NCI-H524 (cell line): Measurements from ENCODE around the gene COL13A1.

Experiments
- DNase-seq, 2 experiments: peaks; one replicate each; lab custom pipeline; 2025; lab: John Stamatoyannopoulos, UW

The COL13A1 gene

GRCh38 chr10:69885379-69886013, 83.8 kb downstream of the COL13A1 start:
- DNase-seq: no peak

DNA sequence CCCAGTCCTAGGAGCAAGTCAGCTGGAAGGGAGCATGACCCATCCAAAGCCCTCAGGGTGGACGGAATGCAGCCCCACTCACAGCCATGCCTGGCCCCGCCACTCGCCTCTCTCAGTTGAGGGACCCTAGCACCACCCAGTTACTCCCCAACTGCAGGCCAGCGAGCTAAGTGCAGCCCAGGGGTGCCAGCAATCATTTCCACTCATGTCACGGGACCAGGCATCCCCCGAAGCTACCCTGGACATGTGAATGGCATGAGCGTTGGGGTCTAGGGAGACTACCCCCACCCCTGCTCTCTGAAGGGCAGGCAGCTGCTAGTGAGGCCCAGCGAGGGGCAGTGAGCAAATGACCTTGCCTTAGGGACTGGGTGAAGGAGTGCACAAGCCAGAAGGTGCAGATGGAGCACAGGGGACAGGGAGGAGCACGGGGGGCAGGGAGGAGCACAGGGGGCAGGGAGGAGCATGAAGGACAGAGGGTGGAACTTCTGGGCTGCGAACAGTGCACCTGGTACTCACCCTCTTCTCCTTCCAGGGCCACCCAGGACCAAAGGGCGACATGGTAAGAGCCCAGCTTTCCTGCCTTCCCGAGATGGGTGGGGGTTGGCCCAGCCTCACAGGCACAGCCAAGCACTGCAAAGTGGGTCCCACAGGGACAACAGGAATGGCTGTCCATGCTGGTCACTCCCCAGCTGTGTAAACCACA, 87.3 kb downstream of the COL13A1 start:
- DNase-seq: no peak

DNA sequence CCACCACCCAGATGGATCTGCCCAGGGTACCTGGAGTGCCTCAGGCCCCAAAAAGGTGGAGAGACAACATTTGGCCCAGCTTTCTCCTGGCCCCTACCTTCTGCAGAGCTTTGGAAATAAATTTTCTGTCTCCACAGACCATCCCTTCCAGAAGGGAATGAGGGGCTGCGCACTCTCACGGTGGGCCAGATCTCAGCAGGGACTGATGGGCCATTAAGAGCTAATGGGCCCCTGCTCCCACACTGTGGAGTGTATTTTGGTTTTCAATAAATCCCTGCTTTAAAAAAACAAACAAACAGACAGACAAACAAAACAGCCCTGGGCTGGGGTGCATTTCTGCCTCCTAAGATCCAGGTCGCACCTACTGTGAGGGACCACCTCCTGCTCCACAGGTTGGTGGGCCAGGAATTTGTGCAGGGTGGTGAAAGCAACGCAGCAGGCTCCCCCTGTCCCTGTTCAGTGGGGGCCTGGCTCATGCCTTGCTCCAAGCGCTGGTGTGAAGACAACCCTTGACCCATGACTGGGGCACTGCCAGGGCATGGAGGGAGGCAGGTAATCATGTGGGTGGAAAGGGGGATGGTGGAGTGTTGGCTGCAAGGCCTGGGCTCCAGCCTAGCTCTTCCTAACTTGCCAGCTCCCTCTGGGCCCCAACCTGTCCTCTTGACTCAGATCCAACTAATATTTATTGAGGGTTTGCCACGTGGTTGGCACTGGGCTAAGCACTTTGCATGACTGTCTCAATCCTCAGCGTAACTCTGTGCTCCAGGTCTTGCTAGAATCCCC, 88.5 kb downstream of the COL13A1 start:
- no peak for DNase-seq

GRCh38 chr10:69891057-69891617, 89.4 kb downstream of the COL13A1 start:
- no peak for DNase-seq

DNA sequence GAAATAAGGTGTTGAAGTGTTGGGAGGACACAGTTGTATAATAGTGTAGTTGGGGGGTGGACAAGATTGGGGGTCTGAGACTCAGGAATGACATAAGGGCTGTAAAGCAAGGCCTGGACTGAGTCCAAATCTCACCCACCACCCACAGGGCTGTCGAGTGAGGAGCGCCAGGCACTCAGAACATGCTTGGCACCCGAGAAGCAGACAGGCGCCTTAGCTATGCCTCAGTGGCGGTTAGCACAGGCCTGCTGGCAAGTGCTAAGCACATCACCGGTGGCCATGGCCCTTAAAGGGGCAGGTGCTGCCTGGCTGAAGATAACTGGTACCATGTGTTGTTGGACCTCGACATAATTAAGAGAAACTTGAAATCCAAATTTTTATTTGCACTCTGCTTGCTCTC, 90.7 kb downstream of the COL13A1 start:
- no peak for DNase-seq

DNA sequence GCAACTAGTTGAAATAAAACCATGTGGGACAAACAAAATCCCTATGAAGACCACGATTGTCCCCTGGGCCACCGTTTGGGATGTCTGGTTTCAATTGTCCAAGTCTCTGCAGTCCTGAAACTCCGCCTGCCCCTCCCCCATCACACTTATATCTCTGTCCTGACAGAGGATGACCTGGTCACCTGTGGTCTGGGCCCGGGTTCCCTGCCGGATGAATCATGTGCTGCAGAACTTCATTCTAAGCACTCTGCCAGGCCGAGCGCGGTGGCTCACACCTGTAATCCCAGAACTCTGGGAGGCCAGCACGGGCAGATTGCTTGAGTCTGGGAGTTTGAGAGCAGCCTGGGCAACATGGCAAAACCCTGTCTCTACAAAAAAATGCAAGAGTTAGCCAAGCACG, 91.1 kb downstream of the COL13A1 start:
- DNase-seq: no peak

- no peak for DNase-seq
Measured at GRCh38 chr10:69893271-69893900, 91.7 kb downstream of the COL13A1 start.

GRCh38 chr10:69894156-69894555, 92.5 kb downstream of the COL13A1 start:
- no peak for DNase-seq

GRCh38 chr10:69895759-69896158, 94.1 kb downstream of the COL13A1 start:
- DNase-seq: no peak

DNA sequence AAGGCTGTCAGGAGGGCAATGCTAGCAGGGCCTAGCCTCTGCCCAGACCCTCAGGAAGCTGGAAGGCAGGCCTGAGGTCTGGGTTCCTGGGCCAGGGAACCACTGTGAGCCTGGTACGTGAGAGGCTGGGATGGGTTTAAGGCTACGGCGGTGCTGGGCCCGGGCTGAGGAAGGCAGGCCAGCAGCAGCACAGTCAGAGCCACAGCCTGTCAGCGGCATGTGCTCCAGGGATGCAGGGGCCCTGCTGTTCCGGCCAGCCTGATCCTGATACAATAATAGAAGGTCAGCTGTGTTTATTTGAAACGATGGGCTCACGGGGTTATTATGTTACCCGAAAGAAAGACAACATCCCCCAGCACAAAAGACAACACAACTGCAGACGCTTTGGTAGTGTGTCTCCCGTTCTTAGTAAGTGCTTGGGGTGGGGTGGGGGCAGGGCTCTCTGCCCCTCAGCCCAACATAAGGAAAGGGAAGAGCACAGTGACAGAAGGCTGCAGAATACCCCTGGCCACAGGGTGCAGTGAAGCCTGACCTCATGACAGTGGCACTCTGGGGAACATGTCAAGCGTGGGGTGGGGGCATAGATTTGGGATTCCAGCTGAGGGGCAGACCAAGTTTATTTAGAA, 95.0 kb downstream of the COL13A1 start:
- no peak for DNase-seq

GRCh38 chr10:69897432-69897831, 95.7 kb downstream of the COL13A1 start:
- DNase-seq: no peak

DNA sequence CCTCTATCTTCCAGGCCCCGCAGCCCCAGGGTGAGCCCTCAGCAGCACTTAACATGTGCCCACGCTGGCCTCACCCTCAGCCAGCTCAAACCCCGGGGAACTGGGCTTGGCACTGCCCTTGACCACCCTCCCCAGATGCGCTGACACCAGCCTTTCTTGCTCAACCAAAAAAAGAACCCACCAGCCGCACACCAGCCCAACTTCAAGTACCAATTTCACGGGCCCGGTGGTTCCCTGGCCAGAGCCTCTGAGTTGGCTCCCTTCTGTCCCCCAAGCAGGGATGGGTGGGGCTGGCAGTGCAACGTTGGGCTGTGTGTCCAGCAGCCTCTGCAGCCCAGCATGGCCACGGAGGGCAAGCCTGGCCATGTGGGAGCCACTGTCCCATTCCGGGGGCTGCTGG, 96.3 kb downstream of the COL13A1 start:
- no peak for DNase-seq

DNA sequence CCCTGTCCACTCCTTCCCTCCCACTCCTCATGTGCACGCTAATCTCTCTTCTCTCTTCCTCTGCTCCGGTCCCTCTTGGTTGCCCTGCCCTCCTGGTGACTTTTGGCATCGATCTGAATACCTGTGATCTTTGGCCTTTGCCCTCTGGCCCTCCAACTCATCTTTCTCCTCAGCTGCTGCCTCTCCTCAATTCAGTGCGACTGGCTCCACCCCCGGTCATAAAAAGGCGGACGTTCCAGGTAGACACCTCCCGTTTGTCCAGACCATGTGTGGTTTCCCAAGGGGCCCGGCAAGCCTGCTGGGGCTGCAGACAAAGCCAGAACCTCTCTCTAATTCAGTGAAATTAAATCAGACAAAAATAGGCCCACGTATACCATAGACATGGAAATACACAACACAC, 96.8 kb downstream of the COL13A1 start:
- DNase-seq: no peak

DNA sequence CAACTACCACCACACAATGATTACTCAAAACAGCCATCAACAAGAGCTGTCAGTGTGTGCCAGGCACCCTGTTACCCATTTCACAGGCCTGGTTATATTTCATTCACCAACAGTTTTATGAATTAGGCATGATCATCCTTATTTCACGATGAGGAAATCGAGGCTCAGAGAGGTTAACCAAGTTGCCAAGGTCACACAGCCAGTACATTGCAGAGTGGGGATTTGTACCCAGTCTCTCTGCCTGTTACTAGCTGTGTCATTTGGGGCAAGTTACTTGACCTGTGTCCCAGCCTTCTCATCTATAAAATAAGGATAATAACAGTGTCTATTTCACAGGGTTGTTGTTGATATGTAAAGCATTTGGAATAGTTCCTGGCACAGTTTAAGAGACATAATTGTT, 97.2 kb downstream of the COL13A1 start:
- no peak for DNase-seq

- peak in 1 of 2 experiments; percentile 35 for DNase-seq
Measured at GRCh38 chr10:69899727-69900595, 98.3 kb downstream of the COL13A1 start.

- peak; percentile 44 to 86 for DNase-seq
Measured at GRCh38 chr10:69901022-69901421, 99.3 kb downstream of the COL13A1 start.

GRCh38 chr10:69901628-69902505, 100.2 kb downstream of the COL13A1 start:
- DNase-seq: peak in 1 of 2 experiments; percentile 64

GRCh38 chr10:69902835-69903535, 101.3 kb downstream of the COL13A1 start:
- no peak for DNase-seq

DNA sequence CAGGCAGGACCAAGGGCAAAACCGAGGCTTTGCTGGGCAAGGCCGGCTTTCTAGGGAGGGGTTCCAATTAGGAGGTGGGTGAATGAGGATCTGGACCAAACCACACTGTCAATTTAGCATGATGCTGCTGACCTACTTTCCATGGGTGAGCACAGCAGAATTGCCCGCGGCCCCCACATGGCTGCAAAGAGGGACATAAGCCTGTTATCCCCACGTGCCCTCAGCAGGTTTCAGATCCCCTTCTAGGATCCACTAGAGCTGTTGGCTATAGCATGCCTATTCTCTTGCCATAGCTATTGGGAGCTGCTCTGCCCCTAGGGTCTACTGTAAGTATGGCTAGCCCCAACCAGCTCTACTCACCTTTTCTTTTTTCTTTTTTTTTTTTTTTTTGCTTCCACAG, 102.8 kb downstream of the COL13A1 start:
- no peak for DNase-seq
